ENCODE measurements around the gene CNNM4.

GRCh38 chr2:96769814-96770213 lies 9.1 kb downstream of the CNNM4 start:
- TF ChIP-seq TOX (CRISPR knock-in tag; IDR thresholded peaks at IDR 0.05; ENCODE audit: borderline replicate concordance): no peak
- no peak for TF ChIP-seq CSRNP3 (CRISPR knock-in tag; IDR thresholded peaks at IDR 0.05)
- TF ChIP-seq ZFP30 (CRISPR knock-in tag; IDR thresholded peaks at IDR 0.05): no peak
- no peak for TF ChIP-seq OSR1 (CRISPR knock-in tag; IDR thresholded peaks at IDR 0.05)
- no peak for TF ChIP-seq PPARA (CRISPR knock-in tag; IDR thresholded peaks at IDR 0.05; ENCODE audit: borderline replicate concordance)
- no peak for TF ChIP-seq ARNTL (CRISPR knock-in tag; IDR thresholded peaks at IDR 0.05; ENCODE audit: borderline replicate concordance, low read depth)
- TF ChIP-seq RARB (CRISPR knock-in tag; IDR thresholded peaks at IDR 0.05): no peak
- TF ChIP-seq CSDC2 (CRISPR knock-in tag; IDR thresholded peaks at IDR 0.05): no peak
- TF ChIP-seq ZNF70 (CRISPR knock-in tag; IDR thresholded peaks at IDR 0.05): no peak
- TF ChIP-seq POU6F1 (CRISPR knock-in tag; IDR thresholded peaks at IDR 0.05; ENCODE audit: borderline replicate concordance, low read depth): no peak
- no peak for TF ChIP-seq PATZ1 (CRISPR knock-in tag; IDR thresholded peaks at IDR 0.05; ENCODE audit: borderline replicate concordance)

All from SK-N-SH treated with all-trans-retinoic acid at 6 μM for 48 hours (cell line).